Astrocyte (in vitro differentiated cells and primary cell): Measurements from ENCODE around the gene ACTR3C. TPM values are rescaled to one million over a fixed set of nuclear protein-coding genes. Genes with fewer than 3 reads are reported as not detected.
"Not testable (repeated sequence)": the region's sequence is repeated elsewhere in the genome, so short reads cannot be mapped to it uniquely, and the experiment has no call there.

Experiments
- DNase-seq: peaks from one replicate; pipeline ENCODE4 v3.0.0-alpha.2; 2010; ENCODE audit warnings: low read depth
- FAIRE-seq: peaks from 2 replicates; lab custom pipeline; 2011; peaks lifted over from hg19 to GRCh38; lab: Jason Lieb, UNC
- H2AFZ ChIP-seq: 2 replicates; pipeline ENCODE4 v1.6.0; 2012; ENCODE audit warnings: low read depth, low read length, inconsistent platforms
- H3K27ac ChIP-seq: 2 replicates; pipeline ENCODE4 v1.5.1; 2011; ENCODE audit warnings: low read depth, low read length, inconsistent platforms
- H3K27me3 ChIP-seq: 2 replicates; pipeline ENCODE4 v1.6.0; 2011; ENCODE audit warnings: low read length, inconsistent platforms; ENCODE audit not compliant: insufficient read depth
- H3K36me3 ChIP-seq: 2 replicates; pipeline ENCODE4 v1.5.1; 2011; ENCODE audit warnings: low read length, inconsistent platforms; ENCODE audit not compliant: insufficient read depth
- H3K4me1 ChIP-seq: 2 replicates; pipeline ENCODE4 v1.5.1; 2011; ENCODE audit warnings: low read length, inconsistent platforms; ENCODE audit not compliant: insufficient read depth
- H3K4me2 ChIP-seq: 2 replicates; pipeline ENCODE4 v1.6.0; 2012; ENCODE audit warnings: low read length, inconsistent platforms
- H3K4me3 ChIP-seq: 2 replicates; pipeline ENCODE4 v1.5.1; 2011; ENCODE audit warnings: low read depth, mild to moderate bottlenecking, low read length, inconsistent platforms; ENCODE audit not compliant: insufficient read depth
- H3K79me2 ChIP-seq: 2 replicates; pipeline ENCODE4 v1.6.0; 2012; ENCODE audit warnings: mild to moderate bottlenecking, low read length, inconsistent platforms; ENCODE audit not compliant: insufficient read depth
- H3K9ac ChIP-seq: 2 replicates; pipeline ENCODE4 v1.6.0; 2012; ENCODE audit warnings: mild to moderate bottlenecking, low read length, inconsistent platforms
- H3K9me3 ChIP-seq: 2 replicates; pipeline ENCODE4 v1.5.1; 2012; ENCODE audit warnings: low read depth, mild to moderate bottlenecking, low read length, inconsistent platforms; ENCODE audit not compliant: insufficient read depth
- H4K20me1 ChIP-seq: 2 replicates; pipeline ENCODE4 v1.6.0; 2012; ENCODE audit warnings: low read length, inconsistent platforms; ENCODE audit not compliant: insufficient read depth
- H3K27ac Mint-ChIP-seq: one replicate; pipeline ENCODE4 v1.8.0; 2021; ENCODE audit warnings: mild to moderate bottlenecking, mixed read lengths; ENCODE audit not compliant: unreplicated experiment
- H3K27me3 Mint-ChIP-seq: one replicate; pipeline ENCODE4 v1.8.0; 2021; ENCODE audit warnings: low read depth, mixed read lengths; ENCODE audit not compliant: unreplicated experiment
- H3K36me3 Mint-ChIP-seq: one replicate; pipeline ENCODE4 v1.8.0; 2021; ENCODE audit warnings: low read depth, mixed read lengths; ENCODE audit not compliant: unreplicated experiment
- H3K4me1 Mint-ChIP-seq: one replicate; pipeline ENCODE4 v1.8.0; 2021; ENCODE audit warnings: low read depth, mixed read lengths; ENCODE audit not compliant: unreplicated experiment
- H3K4me3 Mint-ChIP-seq: one replicate; pipeline ENCODE4 v1.8.0; 2021; ENCODE audit warnings: mild to moderate bottlenecking, moderate library complexity, mixed read lengths; ENCODE audit not compliant: unreplicated experiment
- H3K9me3 Mint-ChIP-seq: one replicate; pipeline ENCODE4 v1.8.0; 2021; ENCODE audit warnings: mild to moderate bottlenecking, mixed read lengths; ENCODE audit not compliant: unreplicated experiment
- total RNA-seq: library from RNA; stranded (reverse); gene quantifications from 2 replicates; pipeline ENCODE4 v1.2.1, GENCODE V29; 2021
- TF ChIP-seq, protein P1 (sequence below): IDR thresholded peaks from 2 replicates; pipeline ENCODE4 v1.5.1; 2011; ENCODE audit warnings: low read depth, mild to moderate bottlenecking, inconsistent platforms, low read length, moderate library complexity; ENCODE audit not compliant: insufficient read depth

ACTR3C gene
- total RNA-seq, 1 donor from 2014 or later = 0.25 TPM

DNA sequence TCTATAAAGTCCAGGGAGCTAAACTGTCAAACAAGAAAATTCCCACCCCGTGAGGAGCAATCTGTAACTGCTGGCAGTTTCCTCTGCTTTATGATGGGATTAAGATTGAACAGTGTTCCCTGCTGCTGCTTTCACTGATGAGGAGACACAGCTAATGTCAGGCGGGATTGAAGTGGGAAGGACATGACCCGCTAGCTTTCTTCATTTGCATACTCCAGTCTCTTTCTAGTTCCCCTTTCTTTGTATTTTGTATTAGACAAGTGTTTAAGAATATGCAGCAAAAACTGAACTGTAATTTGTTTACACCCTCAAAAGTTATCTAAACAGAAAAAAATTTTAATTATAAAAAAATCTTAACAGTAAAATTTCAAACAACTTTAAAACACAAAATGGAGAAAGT lies 40.2 kb downstream of the ACTR3C start:
- not testable (repeated sequence) for H3K9me3 Mint-ChIP-seq, DNase-seq, H2AFZ ChIP-seq, FAIRE-seq, H3K9ac ChIP-seq, H3K4me1 ChIP-seq, H3K36me3 Mint-ChIP-seq, H3K4me3 Mint-ChIP-seq, H3K4me2 ChIP-seq, H3K4me1 Mint-ChIP-seq, H3K27me3 ChIP-seq, H3K27ac Mint-ChIP-seq, H4K20me1 ChIP-seq, H3K9me3 ChIP-seq, H3K4me3 ChIP-seq, H3K27ac ChIP-seq, H3K36me3 ChIP-seq, H3K79me2 ChIP-seq
- H3K27me3 Mint-ChIP-seq = peaks cover 18% of the 10 kb centered on the region

DNA sequence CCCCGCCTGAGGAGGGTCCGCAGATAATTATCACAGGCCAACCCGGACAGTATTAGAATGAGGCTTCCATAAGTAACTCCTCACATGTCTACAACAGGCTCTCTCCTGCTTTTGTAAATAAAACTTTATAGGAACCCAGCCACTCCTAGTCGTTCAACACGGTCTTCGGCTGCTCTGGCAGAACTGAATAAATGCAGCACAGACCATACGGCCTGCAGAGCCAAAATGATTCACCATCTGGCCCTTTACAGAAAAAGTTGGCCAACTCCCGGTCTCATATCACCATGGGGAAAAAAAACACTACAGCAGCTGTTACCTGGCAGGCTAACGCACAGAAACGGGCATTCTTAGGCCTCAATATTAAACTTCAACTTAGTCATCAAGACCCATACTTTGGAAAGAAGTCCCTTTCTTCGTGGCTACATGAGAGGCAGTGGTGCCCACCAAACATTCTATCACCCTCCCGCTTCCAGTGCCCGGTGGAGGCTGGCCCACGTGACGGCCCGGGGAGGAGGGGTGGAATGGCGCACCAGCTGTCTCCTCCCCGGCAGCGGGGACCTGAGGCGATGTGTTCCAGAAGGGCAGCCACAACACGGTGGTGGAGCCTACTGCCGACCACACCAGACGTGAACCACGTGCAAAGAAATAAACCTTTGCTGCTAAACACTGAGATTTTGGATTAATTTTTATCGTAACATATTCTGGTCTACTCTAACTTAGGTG lies 41.5 kb downstream of the ACTR3C start:
- not testable (repeated sequence) for FAIRE-seq, H3K4me1 Mint-ChIP-seq, H3K4me3 ChIP-seq, H3K4me2 ChIP-seq, H3K27me3 ChIP-seq, H3K79me2 ChIP-seq, H3K36me3 Mint-ChIP-seq, H3K9ac ChIP-seq, H4K20me1 ChIP-seq, H3K4me3 Mint-ChIP-seq, H3K9me3 Mint-ChIP-seq, H3K27ac ChIP-seq, DNase-seq, H3K36me3 ChIP-seq, H3K27ac Mint-ChIP-seq, H2AFZ ChIP-seq, H3K4me1 ChIP-seq, H3K9me3 ChIP-seq
- H3K27me3 Mint-ChIP-seq = peaks cover 25% of the 10 kb centered on the region

DNA sequence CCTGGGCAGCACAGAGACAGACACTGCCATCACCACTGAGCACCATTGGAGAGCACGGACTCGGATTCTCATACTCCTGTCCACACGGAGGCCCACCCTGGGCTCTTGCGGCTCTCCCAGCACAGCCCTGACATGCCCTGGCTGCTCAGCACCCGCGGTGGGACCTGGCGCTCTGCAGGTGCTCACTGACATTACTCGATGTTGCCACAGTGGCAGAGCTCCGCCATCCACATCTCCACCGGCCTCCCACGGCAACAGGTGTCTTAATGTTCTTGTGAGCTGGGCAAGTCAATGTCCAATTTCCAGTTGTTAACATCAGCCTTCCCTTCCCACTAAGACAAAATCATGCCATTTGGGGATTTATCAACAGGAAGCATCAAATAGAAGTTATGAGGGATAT lies 45.0 kb downstream of the ACTR3C start:
- H3K4me3 Mint-ChIP-seq, H3K36me3 ChIP-seq, H3K36me3 Mint-ChIP-seq, H3K9me3 Mint-ChIP-seq, H2AFZ ChIP-seq, H3K27ac ChIP-seq, H3K9me3 ChIP-seq, DNase-seq, H3K4me1 Mint-ChIP-seq, H3K79me2 ChIP-seq, H3K4me2 ChIP-seq, H3K4me1 ChIP-seq, H4K20me1 ChIP-seq, H3K27me3 ChIP-seq, H3K9ac ChIP-seq, H3K4me3 ChIP-seq, FAIRE-seq, H3K27ac Mint-ChIP-seq: not testable (repeated sequence)
- H3K27me3 Mint-ChIP-seq = peaks cover 32% of the 10 kb centered on the region

DNA sequence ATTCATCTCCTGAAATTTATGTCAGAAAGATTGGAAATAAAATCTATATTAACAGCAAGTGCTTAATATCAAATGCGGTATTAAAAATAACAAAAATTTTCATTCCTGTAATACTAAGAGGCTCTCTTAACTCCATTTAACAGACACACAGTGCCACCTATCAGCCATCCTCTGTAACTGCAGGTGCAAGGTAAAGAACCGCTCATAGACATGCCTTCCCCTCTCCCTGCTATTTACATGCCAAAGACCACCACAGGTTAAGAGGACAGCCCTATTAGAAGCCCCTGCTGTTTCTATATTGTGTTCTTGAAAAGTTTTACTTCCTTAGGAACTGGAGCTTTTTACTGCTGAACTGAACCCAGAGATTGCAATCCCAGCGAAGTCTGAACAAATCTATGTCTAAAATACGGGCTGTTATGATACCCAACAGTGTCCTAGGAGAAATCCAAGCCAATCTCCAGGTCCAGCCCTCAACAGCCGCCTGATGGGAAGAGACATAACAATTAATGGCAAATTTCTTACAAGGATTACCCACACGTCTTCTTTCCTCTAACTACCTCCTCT lies 47.1 kb downstream of the ACTR3C start:
- not testable (repeated sequence) for H3K4me2 ChIP-seq, H2AFZ ChIP-seq
- DNase-seq = peak; percentile 4

DNA sequence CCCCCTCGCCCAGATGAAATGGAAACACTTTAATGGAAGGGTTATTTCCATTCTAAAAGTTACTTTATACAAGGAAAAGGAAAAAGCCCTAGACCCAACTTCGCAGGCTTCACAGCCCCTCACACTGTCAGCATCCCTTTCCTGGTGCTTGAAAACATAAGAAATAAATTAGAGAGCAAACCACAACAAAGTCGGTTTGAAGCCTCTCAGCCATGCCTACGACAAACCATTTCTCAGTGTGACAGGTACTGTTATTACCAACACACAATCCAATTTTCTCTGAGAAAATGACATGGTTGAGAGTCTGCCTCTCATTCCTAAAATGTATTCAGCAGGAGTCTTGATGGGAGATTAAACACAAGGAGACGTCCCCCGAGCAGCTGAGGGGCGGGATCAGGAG lies 51.4 kb downstream of the ACTR3C start:
- H3K4me3 Mint-ChIP-seq, H3K27ac Mint-ChIP-seq, H3K9me3 Mint-ChIP-seq, H3K9me3 ChIP-seq, H3K27me3 Mint-ChIP-seq, H3K36me3 Mint-ChIP-seq, FAIRE-seq, DNase-seq, H3K36me3 ChIP-seq, H3K4me1 Mint-ChIP-seq, H3K27me3 ChIP-seq, H3K79me2 ChIP-seq, H2AFZ ChIP-seq, H3K9ac ChIP-seq, H3K27ac ChIP-seq, H3K4me1 ChIP-seq, H3K4me3 ChIP-seq, H4K20me1 ChIP-seq, H3K4me2 ChIP-seq: not testable (repeated sequence)

More for the DNA sequence above, 47.1 kb downstream of the ACTR3C start:
- not testable (repeated sequence) for H3K79me2 ChIP-seq, H3K4me1 Mint-ChIP-seq, H3K27ac ChIP-seq, H3K4me3 Mint-ChIP-seq, H3K36me3 Mint-ChIP-seq, H3K27ac Mint-ChIP-seq, H3K9ac ChIP-seq, H3K4me3 ChIP-seq, H3K4me1 ChIP-seq, H3K9me3 ChIP-seq, H3K9me3 Mint-ChIP-seq, H4K20me1 ChIP-seq, H3K27me3 ChIP-seq, H3K36me3 ChIP-seq
- TF ChIP-seq, protein P1, sequence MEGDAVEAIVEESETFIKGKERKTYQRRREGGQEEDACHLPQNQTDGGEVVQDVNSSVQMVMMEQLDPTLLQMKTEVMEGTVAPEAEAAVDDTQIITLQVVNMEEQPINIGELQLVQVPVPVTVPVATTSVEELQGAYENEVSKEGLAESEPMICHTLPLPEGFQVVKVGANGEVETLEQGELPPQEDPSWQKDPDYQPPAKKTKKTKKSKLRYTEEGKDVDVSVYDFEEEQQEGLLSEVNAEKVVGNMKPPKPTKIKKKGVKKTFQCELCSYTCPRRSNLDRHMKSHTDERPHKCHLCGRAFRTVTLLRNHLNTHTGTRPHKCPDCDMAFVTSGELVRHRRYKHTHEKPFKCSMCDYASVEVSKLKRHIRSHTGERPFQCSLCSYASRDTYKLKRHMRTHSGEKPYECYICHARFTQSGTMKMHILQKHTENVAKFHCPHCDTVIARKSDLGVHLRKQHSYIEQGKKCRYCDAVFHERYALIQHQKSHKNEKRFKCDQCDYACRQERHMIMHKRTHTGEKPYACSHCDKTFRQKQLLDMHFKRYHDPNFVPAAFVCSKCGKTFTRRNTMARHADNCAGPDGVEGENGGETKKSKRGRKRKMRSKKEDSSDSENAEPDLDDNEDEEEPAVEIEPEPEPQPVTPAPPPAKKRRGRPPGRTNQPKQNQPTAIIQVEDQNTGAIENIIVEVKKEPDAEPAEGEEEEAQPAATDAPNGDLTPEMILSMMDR = peak; percentile 57
- FAIRE-seq = peak; percentile 17
- peaks cover 32% of the 10 kb centered on the region for H3K27me3 Mint-ChIP-seq
